GM18507 (cell line): ENCODE data around the gene PSMG4.

Source experiments
- DNase-seq: peaks from one replicate; pipeline ENCODE4 v3.0.0; 2011; ENCODE audit warnings: low read depth; ENCODE audit not compliant: insufficient read length; ENCODE audit errors: extremely low spot score
- FAIRE-seq: peaks from 2 replicates; lab custom pipeline; 2011; peaks lifted over from hg19 to GRCh38; lab: Jason Lieb, UNC

Gene PSMG4

DNA sequence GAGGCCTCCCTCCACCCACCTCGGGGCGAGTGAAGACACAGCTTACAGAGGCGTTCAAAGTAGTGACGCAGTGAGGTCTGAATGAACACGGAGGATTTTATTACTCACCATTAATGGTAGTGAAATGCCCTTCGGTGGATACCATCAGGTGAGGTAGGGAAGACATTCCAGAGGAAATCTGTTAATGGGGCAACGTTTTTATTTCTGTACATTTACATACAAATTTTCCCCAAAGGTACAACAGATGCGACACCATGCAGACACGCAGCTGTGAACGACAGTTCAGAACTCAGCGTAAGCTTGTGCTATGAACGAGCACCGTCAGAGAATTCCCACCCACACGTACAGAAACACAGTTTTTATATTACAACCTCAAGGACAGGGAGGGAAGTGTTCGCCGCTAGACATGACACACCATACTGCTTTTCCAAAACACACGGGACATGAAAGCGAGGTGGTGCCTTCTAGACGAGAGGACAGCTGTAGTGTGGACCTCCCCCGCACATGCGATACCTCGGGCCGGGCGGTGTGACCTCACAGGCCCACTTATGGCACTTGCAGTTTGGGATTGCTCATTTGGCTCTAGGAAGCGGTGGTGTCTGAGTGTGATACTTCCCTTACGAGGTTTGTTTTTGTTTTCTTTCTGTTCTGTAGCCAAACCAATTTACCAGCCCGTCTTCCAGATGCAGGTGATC, 10.7 kb downstream of the PSMG4 start:
- FAIRE-seq (no peak), DNase-seq (no peak)

DNA sequence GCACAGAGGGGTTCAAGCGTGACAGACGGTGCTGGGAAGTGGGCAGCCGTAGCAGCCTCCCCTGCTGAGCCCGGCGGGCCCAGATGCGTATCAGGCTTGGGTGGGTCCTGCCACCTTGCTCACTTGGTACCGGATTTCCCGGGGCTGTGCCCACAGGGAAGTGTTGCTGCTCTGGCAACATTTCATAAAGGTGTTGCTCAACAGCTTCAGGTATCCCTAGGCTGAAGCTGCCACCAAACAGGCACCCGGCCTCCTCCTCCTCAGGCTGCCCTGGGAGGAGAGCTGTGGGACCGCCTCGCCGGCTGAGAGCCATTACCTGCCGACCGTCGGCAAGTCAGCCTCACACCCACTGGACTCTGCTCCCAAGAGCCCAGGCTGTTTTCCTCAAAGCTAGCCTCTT, 11.5 kb downstream of the PSMG4 start:
- DNase-seq, result no peak
- FAIRE-seq, result no peak

DNA sequence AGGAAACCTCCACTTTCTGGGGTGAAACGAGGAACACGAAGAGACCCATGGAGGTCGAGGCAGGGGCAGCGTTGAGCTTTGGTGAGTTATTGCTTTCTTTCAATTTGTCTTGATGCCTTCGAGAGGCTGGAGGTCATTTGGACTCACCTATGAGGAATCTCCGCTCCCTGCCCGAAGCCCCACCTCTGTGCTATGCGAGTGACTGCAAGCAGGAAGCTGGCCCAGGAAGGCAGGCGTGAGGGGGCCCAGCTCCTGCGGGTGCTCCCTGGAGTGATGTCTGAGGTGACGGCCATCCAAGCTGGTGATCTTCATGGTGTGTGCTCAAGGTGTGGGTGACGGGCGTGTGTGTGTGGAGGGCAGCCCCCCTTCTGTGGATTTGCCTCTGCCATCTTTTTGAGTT, 13.0 kb downstream of the PSMG4 start:
- DNase-seq, result no peak
- no peak for FAIRE-seq

DNA sequence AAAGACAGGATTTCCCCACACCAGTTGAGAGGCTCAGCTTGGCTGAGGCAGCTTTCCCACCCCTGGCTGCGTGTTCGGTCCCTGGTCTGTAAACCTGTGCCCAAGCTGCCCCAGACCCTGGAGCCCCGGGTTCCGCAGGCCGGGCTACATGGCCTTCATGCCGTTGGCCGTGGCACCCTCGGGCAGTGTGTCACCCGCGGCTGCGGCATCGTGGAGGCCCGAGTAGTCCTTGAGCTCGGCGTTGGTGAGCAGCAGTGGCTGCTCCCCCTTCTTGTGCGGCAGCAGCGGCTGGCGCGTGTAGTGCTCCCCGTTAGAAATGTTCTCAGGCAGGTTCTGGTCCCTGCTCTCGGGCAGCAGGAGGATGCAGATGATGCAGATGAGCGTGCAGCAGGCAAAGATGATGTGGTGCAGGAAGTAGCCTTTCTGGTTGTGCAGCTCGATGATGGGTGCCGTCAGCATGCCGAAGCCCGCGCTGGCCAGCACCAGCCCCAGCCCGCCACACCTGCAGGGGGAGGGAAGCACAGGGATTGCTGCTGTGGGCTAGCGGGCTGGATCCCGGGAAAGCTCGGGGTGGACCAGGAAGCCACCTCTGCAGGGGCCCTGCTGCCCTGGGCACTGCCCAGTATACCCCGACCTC, 14.3 kb downstream of the PSMG4 start:
- no peak for DNase-seq
- no peak for FAIRE-seq

- no peak for FAIRE-seq
Measured at GRCh38 chr6:3273707-3274521, 15.2 kb downstream of the PSMG4 start.

DNA sequence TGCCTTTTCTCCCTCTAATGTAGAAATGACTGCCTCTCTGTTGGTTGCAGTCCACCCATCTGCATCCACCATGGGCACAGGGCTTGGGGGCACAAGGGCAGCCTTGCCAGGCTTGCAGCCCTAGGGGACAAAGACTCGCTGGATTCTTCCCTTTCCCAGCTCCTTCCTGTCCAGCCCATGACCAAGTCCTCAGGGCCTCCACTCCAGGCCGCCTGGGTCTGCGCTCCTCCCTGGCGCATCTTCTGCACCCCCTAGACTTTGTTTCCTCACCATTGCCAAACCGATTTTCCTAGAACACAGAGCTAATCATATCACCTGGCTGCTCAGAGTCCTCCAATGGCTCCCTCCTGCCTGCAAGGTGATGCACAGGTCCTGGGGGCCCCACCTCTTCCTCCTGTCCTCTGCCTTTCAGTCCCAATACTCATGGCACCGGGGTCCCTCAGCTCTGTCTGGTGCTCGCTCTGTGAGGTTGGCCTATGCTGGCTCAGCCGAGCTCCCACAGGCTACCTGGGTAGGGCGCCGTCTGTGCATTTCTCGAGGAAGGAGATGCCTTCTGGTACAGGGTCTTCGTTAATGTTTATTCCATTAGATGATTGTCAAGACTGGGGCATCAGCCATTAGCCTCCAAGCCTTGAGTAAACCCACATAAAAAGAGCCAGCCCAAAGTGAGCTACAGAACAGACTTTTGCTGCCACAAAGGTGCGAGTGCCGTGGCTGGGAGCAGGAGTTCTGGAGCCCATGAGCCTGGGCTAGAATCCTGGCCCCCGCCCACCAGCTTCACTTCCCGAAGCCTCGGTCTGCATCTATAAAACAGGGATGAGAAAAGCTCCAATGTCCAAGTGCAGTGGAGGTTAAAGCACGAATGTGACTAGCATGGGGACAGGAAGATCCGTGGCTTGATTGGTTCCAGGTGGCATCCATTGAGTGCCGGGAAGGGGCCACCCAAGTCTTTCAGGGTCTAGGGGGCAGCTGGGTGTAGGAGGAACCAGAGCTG, 17.7 kb downstream of the PSMG4 start:
- DNase-seq, result no peak
- no peak for FAIRE-seq

More at GRCh38 chr6:3273707-3274521, 15.2 kb downstream of the PSMG4 start:
- no peak for DNase-seq

GRCh38 chr6:3277251-3277650, 18.5 kb downstream of the PSMG4 start:
- no peak for DNase-seq
- no peak for FAIRE-seq

GRCh38 chr6:3277851-3278416, 19.2 kb downstream of the PSMG4 start:
- FAIRE-seq, result no peak

DNA sequence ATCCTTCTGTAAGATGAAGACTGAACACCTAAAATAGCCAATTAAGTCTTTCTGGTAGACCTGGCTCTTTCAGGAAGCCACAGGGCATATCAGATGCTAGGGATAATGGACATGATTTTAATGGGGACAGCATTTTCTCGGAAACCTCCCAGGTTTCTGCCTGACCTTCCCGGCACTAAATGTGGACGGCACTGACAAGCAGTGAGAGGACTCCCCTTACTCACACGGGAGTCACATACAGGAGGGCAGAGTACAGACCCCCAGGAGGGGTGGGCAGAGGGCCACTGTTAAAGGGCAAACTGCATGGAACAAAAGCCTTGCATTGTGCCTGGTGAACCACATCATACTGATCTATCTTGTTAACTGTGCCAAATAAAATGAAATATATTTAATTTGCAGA, 19.9 kb downstream of the PSMG4 start:
- DNase-seq (no peak), FAIRE-seq (no peak)

More at GRCh38 chr6:3277851-3278416, 19.2 kb downstream of the PSMG4 start:
- no peak for DNase-seq

GRCh38 chr6:3280091-3280490, 21.3 kb downstream of the PSMG4 start:
- no peak for FAIRE-seq
- DNase-seq, result no peak

- no peak for FAIRE-seq
- no peak for DNase-seq
Measured at GRCh38 chr6:3280866-3281465, 22.2 kb downstream of the PSMG4 start.

- DNase-seq (no peak), FAIRE-seq (no peak)
Measured at GRCh38 chr6:3281631-3282475, 23.1 kb downstream of the PSMG4 start.

DNA sequence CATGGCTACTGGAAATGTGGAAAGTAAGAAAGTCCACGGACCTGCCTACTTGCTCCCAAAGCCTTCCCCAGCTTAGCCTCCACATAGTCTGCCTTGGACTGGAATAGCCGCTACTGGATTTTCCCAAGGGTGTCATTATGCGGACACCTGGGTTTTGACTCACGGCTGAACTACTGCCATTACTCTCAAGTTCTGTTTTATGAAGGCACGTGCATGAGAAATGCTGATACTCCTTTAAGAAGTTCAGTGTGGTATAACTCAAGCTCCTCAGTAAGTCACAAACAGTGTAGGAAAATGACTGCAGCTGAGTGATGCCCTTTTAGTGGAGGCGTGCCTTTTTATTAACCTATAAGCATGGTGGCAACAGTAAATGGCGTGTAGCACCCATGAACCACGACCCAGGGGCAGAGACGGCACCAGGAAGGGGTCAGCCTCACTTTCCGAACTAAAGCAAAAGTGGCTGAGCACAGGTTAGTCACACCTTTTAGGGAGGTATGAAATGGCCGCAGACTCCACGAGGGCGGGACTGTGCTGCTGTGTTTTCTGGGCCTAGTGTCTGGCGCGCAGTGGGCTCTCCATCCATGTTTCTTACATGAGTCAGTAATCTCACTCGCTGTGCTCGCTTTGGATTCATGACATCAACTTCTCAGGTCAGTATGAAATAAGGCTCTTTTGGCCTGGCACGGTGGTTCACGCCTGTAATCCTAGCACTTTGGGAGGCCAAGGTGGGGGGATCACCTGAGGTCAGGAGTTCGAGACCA, 23.9 kb downstream of the PSMG4 start:
- FAIRE-seq (no peak), DNase-seq (no peak)

GRCh38 chr6:3283241-3283640, 24.5 kb downstream of the PSMG4 start:
- FAIRE-seq, result no peak
- no peak for DNase-seq

DNA sequence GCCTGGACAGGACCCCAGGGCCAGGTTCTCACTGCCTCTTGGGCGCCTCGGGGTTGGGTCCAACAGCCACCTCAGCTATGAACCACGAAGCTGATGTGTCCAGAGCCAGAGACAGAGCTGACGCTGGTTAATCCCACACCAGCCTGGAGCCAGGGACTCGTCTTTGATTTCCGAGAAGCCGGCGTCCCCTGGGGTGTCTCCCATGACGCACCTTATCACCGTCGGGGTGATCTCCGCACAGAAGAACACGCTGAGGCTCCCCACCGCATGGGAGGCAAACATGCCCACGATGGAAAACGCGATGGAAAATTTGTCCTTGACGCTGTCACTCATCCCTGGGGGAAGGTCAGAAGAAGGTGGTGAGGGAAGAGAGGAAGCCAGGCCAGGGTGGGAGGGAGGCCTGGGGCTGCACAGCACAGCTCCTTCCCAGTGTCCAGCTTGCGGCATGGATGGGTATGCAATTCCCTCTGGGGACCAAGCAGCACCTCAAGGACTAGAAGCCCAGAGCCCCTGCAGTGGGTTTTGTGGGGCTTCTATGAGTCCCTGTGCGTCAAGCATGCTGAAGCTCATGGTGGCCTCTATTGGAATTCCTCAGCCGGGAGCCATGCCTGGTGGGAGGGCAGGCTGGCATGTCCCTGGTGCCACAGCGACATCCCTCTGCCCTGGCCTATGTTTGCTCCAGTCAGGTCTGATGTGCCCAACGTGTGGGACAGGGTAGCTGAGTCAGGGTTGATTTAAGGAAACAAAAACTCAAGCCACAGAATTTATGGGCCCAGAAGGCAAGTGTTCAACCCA, 25.1 kb downstream of the PSMG4 start:
- no peak for DNase-seq
- FAIRE-seq, result no peak

GRCh38 chr6:3284436-3284876, 25.7 kb downstream of the PSMG4 start:
- no peak for FAIRE-seq
- DNase-seq, result no peak
